Transverse colon (tissue), 4 donors: ENCODE measurements around the gene ATOH8.

Experiments
- POLR2AphosphoS5 ChIP-seq, 3 donors: sonication (generic); formaldehyde crosslinking; IDR thresholded peaks; one replicate each; pipeline ENCODE4 v1.6.1; 2016; ENCODE audit warnings: antibody characterized with exemption in 3 of 3
- TF ChIP-seq, protein P1 (sequence below), 5 experiments: fragments of 200-600 bp in 3 of 5; fragments of 450-650 bp in 2 of 5; sonication (generic) in 3 of 5; IDR thresholded peaks; 1 replicate in 2 of 5; 2 replicates in 3 of 5; pipeline ENCODE4 v1.5.1; 2016 to 2017; ENCODE audit warnings: antibody characterized with exemption in 5 of 5, inconsistent platforms in 3 of 5, mild to moderate bottlenecking in 2 of 5, moderate library complexity in 1 of 5

- TF ChIP-seq, protein P1, sequence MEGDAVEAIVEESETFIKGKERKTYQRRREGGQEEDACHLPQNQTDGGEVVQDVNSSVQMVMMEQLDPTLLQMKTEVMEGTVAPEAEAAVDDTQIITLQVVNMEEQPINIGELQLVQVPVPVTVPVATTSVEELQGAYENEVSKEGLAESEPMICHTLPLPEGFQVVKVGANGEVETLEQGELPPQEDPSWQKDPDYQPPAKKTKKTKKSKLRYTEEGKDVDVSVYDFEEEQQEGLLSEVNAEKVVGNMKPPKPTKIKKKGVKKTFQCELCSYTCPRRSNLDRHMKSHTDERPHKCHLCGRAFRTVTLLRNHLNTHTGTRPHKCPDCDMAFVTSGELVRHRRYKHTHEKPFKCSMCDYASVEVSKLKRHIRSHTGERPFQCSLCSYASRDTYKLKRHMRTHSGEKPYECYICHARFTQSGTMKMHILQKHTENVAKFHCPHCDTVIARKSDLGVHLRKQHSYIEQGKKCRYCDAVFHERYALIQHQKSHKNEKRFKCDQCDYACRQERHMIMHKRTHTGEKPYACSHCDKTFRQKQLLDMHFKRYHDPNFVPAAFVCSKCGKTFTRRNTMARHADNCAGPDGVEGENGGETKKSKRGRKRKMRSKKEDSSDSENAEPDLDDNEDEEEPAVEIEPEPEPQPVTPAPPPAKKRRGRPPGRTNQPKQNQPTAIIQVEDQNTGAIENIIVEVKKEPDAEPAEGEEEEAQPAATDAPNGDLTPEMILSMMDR (IDR thresholded peaks at IDR 0.05) = no peak
- peak; percentile 68 to 81 (median 70) for TF ChIP-seq POLR2AphosphoS5 (IDR thresholded peaks at IDR 0.05)
Measured at GRCh38 chr2:85737481-85737880, 16.3 kb upstream of the ATOH8 start.
